HG02870 (cell line): ENCODE results near the gene FOXN1.

Experiments
- ATAC-seq: cut with Tn5 transposase; IDR thresholded peaks from one replicate; pipeline ENCODE4 v1.9.1; 2021; ENCODE audit warnings: mild to moderate bottlenecking, moderate library complexity; ENCODE audit not compliant: unreplicated experiment

FOXN1 gene

DNA sequence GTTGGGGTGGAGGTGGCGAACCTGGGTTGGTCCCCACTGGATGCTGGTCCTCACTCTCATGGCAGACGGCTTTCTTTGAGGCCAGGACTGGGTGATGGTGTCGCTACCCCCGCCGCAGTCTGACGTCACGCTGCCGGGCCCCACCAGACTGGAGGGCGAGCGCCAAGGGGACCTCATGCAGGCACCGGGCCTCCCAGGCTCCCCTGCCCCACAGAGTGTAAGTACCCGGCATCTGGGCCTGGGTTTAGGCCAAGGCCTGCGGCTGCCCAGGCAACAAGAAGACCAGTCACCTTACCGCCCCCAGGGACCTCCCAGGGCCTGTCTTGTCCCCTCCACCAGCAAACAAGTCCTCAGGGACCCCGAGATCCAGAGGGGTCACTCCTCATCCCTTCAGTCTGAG lies 17.7 kb downstream of the FOXN1 start:
- no peak for ATAC-seq

DNA sequence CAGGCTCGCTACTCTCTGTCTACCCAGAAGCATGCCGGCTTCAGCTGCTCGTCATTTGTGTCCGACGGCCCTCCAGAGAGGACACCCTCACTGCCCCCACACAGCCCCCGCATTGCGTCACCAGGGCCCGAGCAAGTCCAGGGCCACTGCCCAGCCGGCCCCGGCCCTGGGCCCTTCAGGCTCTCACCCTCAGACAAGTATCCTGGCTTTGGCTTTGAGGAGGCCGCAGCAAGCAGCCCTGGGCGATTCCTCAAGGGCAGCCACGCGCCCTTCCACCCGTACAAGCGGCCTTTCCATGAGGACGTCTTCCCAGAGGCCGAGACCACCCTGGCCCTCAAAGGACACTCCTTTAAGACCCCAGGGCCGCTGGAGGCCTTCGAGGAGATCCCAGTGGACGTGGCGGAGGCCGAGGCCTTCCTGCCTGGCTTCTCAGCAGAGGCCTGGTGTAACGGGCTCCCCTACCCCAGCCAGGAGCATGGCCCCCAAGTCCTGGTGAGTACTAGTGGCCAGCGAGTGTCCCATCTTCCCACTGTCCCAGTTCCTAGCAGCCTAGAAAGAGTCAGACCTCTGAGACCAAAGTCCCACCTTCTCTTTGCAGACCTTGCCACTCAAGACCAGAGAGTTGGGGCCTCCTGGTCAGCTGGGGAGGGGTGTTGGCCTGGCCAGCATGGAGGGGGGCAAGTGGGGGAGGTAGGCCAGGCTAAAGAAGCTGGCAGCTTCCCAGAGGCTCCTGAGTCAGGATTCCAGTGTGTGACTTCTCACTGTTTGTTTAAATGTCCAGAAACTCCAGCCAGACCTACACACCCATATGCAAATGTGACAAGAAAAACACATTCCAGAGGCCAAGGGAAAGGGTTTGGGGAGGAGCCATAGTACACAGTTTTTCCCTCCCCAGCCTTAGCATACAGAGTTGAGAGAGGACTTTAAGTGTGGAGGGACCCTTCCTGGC lies 18.6 kb downstream of the FOXN1 start:
- ATAC-seq: no peak

DNA sequence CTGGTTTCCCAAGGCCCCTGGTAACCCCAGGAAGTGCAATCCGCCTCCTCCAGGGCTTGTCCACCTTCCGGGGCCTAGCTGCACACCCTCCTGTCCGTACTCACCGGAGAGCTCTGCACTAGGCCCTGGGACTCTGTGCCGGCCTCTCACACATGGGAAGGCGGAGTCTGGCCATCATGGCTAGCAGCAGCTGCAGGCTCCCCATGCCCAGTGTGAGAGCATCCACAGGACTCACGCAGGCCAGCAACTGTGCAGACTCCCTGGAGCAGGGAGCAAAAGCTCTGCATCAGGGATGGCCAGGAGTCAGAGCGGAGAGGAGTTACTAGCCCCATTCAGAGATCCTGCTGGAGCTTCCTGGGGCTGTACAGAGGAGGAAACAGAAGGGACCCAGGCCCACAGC lies 20.2 kb downstream of the FOXN1 start:
- no peak for ATAC-seq

DNA sequence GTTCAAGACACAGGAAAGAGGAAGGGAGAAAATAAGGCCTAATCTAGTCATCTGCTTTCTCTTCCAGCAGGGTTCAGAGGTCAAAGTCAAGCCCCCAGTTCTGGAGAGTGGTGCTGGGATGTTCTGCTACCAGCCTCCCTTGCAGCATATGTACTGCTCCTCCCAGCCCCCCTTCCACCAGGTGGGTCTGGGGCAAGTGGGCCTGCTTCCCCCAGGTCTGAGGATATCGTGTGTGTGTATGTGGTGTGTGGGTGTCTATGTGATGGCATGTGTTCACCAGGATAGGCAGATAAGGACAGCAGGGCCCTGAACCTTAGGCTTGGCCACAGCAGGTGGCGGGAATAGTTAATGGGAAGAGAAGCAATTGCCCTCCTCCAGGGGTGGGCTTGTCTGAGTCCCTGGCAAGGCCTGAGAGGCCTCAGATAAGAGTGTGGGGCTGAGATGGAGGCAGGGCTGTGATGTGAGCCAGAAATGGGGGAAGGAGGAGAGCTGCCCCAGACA lies 21.1 kb downstream of the FOXN1 start:
- no peak for ATAC-seq

DNA sequence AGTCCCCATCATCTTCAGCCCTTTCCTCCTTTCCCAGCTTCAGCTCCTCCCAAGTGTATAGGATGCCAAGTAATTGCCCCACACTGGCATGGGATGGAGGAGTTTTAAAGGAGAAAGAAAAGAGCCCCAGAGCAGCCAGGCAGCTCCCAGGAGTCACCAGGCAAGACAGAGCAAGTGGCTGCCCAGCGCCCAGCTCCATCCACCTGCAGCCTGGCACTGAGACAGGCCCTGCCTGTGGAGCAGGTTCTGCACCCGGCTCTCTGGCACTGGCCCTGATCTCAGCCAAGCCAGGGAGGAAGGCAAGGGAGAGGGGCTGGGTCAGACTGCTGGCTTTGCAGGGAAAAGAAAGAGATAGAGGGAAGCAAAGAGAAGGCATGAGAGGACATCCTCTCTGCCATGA lies 21.7 kb downstream of the FOXN1 start:
- no peak for ATAC-seq

DNA sequence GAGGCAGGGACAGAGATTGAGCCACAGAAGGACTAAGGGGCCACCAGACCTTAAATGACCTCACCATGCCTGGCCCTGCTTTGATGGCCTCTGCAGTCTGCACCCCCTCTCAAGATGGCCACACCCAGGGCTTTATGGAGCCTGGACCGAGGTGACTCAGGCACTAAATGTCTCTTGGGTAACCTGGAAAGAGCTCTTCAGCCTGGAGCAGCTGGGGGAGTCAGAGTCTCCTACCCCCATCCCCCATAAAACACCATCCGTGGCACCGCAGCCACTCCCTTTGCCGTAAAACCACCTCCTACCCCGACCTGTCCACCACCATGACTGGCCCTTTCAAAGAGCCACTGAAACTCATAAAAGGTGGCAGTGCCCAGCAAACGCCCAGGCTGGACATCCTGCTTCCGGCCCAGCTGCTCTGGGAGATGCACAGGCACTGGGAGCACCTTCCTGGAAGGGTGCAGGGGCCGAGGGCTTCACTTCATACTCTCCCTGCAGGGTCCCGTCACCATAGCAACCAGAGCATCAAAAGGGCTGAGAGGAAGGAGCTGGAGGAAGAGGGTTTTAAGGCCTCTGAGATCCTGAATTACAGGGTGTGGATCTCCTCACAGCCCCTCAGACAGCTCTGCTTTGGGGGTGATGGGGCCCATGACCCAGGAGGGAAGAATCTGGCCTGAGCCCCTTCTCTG lies 22.3 kb downstream of the FOXN1 start:
- no peak for ATAC-seq

DNA sequence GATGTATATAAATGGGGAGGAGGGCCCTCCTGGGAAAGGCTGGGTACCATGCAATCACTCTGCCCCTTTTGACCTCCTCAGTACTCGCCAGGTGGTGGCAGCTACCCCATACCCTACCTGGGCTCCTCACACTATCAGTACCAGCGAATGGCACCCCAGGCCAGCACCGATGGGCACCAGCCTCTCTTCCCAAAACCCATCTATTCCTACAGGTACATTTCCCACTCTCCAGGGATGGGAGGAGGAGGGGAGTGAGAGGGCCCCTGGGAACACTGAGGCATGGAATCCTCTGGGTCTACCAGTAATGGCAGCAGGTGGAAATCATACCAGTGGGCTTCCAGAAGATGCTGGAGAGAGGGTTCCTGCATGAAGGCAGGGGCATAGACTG lies 22.9 kb downstream of the FOXN1 start:
- ATAC-seq: no peak

DNA sequence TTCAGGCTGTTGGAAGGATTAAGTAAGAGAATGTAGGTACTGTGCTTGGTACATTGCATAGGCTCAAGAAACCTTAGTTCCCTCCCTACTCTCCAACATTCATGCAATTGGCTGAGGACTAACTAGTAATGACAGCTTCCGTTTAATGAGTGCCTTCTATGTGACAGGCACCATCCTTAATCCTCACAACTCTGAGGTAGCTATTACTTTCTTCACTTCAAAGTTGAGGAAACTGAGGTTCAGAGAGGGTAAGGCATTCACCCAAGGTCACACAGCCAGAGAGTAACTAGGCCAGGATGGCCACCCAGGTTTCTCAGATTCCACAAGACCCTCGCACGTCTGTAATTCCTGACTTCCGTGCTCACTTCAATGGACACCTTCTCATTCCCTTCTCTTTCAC lies 24.1 kb downstream of the FOXN1 start:
- no peak for ATAC-seq

DNA sequence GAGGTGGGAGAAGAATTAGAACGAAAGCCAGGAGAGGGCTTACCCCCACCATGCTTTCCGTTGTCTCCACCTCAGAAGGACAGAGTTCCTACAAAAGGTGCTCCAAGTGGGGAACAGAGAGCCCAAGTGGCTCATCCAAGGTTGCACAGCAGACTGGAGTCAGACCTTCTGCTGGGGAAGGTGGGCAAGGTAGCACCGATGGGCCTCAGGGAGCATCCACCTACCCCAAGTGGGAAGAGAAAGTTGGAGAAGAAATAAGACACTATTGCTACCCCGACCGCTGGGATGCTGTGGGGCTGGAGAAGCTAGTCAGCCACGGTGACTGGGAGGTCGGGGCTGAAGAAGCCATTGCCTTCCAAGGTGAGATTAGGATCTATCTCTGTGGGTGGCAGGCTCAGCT lies 24.8 kb downstream of the FOXN1 start:
- ATAC-seq: no peak

DNA sequence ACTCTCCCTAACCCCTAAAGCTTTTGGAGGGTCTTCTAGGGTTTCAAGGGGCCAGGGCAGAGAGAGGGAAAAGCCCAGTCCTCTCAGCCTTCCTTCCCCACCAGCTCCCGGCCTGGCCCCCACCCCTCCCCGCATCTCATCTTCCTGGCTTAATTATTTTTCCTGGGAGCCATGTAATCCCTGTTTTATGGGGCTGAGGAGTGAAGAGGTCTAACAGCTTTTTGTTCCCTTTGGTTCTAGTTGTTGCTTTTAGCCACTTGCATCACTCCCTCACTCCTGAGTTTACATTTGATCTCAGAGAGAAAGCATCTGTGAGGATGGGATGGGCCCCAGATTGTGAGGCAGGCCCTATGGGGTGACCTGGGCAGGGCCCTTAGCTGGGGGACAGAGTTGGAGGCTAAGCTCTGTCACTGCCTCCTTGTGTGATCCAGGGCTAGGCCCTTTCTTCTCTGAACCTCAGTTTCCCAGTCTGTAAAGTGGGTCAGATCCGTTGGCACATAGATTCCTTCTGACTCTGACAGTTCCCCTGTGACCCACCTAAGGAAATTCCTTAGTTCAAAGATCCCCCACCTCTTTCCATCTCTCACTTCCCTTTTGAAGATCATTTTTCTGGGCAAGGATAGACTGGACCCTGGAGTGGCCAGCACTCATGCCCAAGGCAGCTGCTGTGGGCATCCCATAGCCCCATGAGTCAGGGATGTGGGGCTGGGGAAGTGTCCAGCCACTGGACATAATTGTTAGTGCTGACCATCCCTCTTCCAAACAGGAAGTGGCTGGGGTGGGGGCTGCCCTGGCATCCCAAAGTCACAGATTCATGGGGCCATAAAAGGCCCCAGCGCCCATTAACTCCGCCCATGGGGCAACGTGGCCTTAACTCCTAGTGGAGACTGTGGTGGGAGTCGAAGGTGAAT lies 26.2 kb downstream of the FOXN1 start:
- ATAC-seq: no peak

DNA sequence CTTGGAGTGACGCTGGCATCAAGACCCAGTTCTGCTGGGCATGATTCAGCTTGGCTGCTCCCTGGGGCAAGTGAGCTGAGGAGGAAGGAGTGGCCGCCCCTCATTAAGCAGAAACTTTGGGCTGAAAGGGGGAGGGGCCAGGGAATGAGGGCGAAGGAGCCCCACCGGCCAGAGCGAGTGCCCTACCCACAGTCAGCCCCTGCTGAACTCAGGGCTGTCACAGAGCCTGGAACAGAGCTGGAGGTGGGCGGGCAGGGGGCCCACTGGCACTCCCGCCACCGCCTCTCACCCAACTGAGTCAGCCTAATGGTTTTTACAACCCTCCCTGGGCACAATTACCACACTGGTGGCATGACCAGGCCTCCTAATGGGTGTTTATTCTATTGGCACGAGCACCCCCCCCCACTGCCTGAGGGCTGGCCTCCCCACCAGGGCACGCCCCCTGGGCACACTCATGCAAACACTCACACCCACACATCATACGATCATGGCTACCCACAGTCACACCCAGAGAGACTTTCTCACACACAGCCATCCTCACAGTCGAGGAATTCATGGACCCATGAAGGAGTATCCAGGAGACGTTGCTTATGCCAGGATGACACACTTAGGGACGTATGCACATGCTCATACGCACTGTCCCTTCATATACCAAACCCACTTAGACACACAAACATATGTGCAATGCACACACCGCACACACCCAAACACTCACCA lies 27.1 kb downstream of the FOXN1 start:
- no peak for ATAC-seq

DNA sequence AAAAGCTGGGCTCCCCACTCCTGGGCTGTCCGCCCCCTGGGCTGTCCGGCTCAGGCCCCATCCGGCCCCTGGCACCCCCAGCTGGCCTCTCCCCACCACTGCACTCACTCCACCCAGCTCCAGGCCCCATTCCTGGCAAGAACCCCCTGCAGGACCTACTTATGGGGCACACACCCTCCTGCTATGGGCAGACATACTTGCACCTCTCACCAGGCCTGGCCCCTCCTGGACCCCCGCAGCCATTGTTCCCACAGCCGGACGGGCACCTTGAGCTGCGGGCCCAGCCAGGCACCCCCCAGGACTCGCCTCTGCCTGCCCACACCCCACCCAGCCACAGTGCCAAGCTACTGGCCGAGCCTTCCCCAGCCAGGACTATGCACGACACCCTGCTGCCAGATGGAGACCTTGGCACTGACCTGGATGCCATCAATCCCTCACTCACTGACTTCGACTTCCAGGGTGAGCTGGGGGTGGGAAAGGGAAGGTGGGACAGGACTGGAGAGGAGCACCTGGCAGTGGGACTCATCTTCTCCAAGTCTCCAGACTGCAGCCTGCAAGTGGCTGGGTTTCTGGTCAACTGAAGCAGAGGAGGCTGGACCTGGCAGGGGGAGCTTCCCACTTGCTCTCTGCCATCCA lies 28.7 kb downstream of the FOXN1 start:
- no peak for ATAC-seq

DNA sequence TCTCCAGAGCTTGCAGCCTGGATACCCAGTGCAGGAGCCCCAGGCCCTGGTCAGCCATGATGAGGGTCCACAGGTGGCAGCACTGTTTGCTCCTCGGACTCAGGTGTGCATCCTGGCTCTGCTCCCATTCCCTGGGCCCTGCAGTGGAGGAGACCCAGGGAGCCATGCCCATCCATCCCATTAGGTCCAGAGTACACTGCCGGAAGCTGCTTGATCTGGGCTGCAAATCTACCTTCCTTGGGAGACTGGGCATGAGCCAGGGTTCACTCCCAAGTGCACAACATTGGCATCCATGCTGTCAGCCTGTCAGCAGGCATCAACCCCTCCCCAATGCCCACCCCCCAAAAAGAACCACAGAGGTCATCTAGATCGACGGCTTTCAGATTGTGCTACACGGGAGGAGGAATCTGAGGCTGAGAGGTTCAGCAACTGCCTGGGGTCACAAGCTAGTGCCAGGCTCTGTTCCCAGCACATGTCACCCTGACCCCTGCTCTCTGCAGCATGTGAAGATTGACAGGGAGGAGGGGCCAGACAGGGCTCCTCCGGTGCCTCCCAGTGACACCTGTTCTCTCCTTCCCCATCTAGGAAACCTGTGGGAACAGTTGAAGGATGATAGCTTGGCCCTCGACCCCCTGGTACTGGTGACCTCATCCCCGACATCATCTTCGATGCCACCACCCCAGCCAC lies 30.5 kb downstream of the FOXN1 start:
- ATAC-seq: no peak

DNA sequence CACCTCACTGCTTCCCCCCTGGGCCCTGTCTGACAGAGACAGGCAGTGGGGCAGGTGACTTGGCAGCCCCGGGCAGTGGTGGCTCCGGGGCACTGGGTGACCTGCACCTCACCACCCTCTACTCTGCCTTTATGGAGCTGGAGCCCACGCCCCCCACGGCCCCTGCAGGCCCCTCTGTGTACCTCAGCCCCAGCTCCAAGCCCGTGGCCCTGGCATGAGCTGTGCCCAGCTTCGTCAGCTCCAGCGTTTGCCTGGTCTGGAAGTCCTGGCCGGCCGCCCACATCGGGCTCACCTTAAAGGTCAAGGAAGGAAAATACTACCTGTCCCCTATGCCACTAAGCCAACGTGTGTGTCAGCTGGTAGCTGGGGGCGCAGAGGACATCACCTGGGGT lies 31.1 kb downstream of the FOXN1 start:
- ATAC-seq: no peak

DNA sequence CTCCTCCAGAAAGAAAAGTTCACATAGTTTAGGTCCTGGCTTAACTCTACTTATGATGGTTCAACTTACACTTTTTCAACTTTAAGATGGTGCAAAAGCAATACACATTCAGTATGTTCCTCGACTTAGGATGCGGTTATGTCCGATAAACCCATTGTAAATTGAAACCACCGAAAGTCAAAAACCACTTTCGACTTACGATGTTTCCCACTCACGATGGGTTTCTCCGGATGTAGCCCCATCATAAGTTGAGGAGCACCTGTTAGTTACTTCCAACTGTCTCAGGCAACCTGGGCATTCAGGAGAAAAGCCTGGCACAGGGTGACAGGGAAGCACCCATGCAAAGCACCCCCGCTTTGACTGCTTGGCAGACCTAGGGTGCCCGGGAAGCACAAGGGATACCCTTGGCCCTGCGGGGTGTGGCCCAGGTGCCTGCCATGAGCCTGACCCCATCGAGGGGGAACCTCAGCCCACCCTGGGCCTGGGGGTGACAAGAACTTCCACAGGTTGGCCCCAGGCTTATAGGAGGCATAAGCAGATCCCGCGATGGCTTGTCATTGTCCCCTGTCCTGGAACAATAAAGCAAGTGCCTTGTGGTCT lies 32.2 kb downstream of the FOXN1 start:
- ATAC-seq: no peak

DNA sequence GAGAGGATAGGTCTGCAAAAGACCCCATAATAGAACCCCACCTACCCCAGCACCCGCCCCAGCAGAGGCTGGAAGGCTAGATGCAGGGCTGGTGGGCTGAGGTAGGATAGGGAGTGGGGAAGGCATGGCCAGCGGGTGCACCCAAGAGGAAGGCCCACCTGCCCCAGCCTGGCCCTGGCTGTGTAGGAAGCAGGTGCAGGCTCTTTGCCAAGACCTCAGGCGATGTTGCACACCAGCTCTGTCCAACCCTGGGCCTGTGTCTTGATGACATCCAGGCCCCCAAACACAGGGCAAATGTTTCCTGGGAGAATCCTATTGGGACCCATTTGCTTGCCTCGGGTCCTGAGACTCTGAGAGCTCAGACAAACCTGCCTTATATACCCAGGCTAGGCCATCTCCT lies 34.1 kb downstream of the FOXN1 start:
- ATAC-seq: no peak

DNA sequence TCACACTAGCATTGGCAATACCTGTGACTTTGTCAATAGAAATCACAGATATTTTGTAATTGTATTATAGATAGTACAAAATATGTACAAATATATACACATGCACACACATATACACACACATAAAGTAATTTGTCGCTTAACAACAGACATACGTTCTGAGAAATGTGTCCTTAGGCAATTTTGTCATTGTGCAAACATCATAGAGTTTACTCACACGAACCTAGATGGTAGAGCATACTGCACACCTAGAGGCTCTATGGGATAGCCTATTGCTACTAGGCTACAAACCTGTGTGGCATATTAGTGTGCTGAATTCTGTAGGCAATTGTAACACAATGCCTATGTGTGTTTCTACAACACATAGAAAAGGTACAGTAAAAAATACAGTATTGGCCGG lies 35.3 kb downstream of the FOXN1 start:
- no peak for ATAC-seq

DNA sequence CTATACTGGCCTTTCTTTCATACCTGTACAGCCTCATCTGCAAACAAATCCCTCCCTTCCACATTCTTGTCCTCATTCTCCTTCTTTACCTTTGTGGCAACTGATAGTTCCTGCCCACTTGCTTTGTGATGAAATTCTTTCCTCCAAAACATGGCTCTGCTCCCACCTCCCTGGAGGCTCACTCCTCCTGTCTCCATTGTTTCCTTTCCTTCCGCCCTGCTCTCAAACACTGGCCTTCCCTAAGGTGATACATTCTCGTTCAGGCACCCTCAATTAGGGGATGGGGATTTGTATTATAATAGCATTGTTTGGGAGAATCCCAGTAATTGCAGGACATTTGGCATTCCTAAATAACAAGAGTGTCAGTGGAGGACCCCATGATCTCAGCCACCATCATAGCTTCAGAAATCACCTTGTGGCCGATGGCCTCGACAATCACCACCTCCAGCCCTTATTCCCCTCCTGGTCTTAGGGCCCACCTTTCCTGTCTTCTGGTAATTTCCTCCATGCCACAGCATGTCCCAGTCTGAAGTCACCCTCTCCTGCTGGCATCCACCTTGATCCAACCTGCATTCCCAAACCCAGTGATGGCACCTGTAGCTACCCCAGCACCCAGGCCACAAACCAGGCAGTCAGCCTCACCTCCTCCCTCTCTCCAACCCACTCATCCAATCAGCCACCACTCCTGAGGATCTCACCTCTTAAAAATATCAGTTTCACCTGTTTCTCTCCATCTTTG lies 38.4 kb downstream of the FOXN1 start:
- ATAC-seq: no peak
